GM12878 (cell line): Measurements from ENCODE around the gene RARRES1. TPM values are rescaled to one million over a fixed set of nuclear protein-coding genes. Genes with fewer than 3 reads are reported as not detected.
"Not testable (repeated sequence)": the region's sequence is repeated elsewhere in the genome, so short reads cannot be mapped to it uniquely, and the experiment has no call there.

Experiments
- ATAC-seq: fragments of 200-7000 bp; cut with Tn5 transposase; 3 replicates; pipeline ENCODE4 v1.9.1; 2020; ENCODE audit warnings: mild to moderate bottlenecking, moderate library complexity
- BruUV-seq: library from RNA; stranded (reverse); fragments of 400-500 nt; replicated peaks from 2 replicates; lab custom pipeline; 2021; lab: Mats Ljungman, UMichigan
- CTCF ChIA-PET: fragments of 300-600 bp; sonication (Branson Sonifier 250); formaldehyde crosslinking; extraction: SDS; loops from one replicate; lab custom pipeline; 2021; ENCODE audit warnings: inconsistent platforms; lab: Yijun Ruan, JAX
- POLR2A ChIA-PET: fragments of 350-600 bp; formaldehyde crosslinking; extraction: SDS; loops from one replicate; lab custom pipeline; 2021; ENCODE audit warnings: inconsistent platforms; lab: Charles Lee
- RAD21 ChIA-PET: fragments of 300-600 bp; sonication (Branson Sonifier 250); formaldehyde crosslinking; loops from one replicate; lab custom pipeline; 2023; ENCODE audit warnings: antibody characterized with exemption; ENCODE audit not compliant: unreplicated experiment; lab: Charles Lee
- SMC1A ChIA-PET: fragments of 300-600 bp; sonication (Branson Sonifier 250); formaldehyde crosslinking; loops from one replicate; lab custom pipeline; 2023; ENCODE audit not compliant: unreplicated experiment, uncharacterized antibody; lab: Charles Lee
- DNase-seq: peaks from one replicate; pipeline ENCODE4 v3.0.0-alpha.2; 2011; ENCODE audit warnings: low read depth, low spot score
- FAIRE-seq: peaks from 3 replicates; lab custom pipeline; 2011; peaks lifted over from hg19 to GRCh38; lab: Jason Lieb, UNC
- H2AFZ ChIP-seq: 2 replicates; pipeline ENCODE4 v1.6.0; 2011; ENCODE audit warnings: low read depth, low read length, control low read depth; ENCODE audit not compliant: control insufficient read depth
- H3K27ac ChIP-seq: 2 replicates; pipeline ENCODE4 v1.5.1; 2011; ENCODE audit warnings: control low read depth; ENCODE audit not compliant: control insufficient read depth, insufficient read depth
- H3K27me3 ChIP-seq, 2 experiments: replicated peaks in 1 of 2; 2 replicates each; pipeline versions ENCODE4 v1.6.0 to v1.6.1; 2011; ENCODE audit warnings: low read length in 1 of 2; ENCODE audit not compliant: control insufficient read depth in 2 of 2, insufficient read depth in 2 of 2
- H3K36me3 ChIP-seq, 2 experiments: 2 replicates each; pipeline ENCODE4 v1.5.1; 2011; ENCODE audit warnings: low read length in 1 of 2; ENCODE audit not compliant: control insufficient read depth in 2 of 2, insufficient read depth in 2 of 2
- H3K4me1 ChIP-seq: 2 replicates; pipeline ENCODE4 v1.6.1; 2011; ENCODE audit warnings: mild to moderate bottlenecking, low read length, moderate library complexity, mixed read lengths; ENCODE audit not compliant: control insufficient read depth, insufficient read depth
- H3K4me2 ChIP-seq: 2 replicates; pipeline ENCODE4 v1.6.0; 2011; ENCODE audit warnings: control low read depth; ENCODE audit not compliant: control insufficient read depth, insufficient read depth
- H3K4me3 ChIP-seq: fragments of 200-600 bp; sonication (generic); 2 replicates; pipeline ENCODE4 v1.5.1; 2016
- H3K79me2 ChIP-seq: 2 replicates; pipeline ENCODE4 v1.6.0; 2011; ENCODE audit warnings: low read length; ENCODE audit not compliant: control insufficient read depth, insufficient read depth
- H3K9ac ChIP-seq: 2 replicates; pipeline ENCODE4 v1.8.0; 2011; ENCODE audit warnings: low read length, control low read depth, mixed read lengths; ENCODE audit not compliant: control insufficient read depth, insufficient read depth
- H3K9me3 ChIP-seq: replicated peaks from 3 replicates; pipeline ENCODE4 v1.5.1; 2011; ENCODE audit warnings: mild to moderate bottlenecking, low read length; ENCODE audit not compliant: control insufficient read depth, insufficient read depth
- H4K20me1 ChIP-seq: 2 replicates; pipeline ENCODE4 v1.6.0; 2011; ENCODE audit not compliant: control insufficient read depth, insufficient read depth
- BACH1 ChIP-seq: fragments of 450-650 bp; IDR thresholded peaks from 2 replicates; pipeline ENCODE4 v1.6.1; 2017; ENCODE audit warnings: mild to moderate bottlenecking, borderline replicate concordance
- BCL11A ChIP-seq: IDR thresholded peaks from 2 replicates; pipeline ENCODE4 v1.6.1; 2011; ENCODE audit warnings: low read depth, low read length
- E4F1 ChIP-seq: fragments of 450-650 bp; IDR thresholded peaks from 2 replicates; pipeline ENCODE4 v1.6.1; 2018; ENCODE audit warnings: borderline replicate concordance, mild to moderate bottlenecking; ENCODE audit not compliant: partially characterized antibody
- HSF1 ChIP-seq: fragments of 150-350 bp; IDR thresholded peaks from 2 replicates; pipeline ENCODE4 v1.6.1; 2014; ENCODE audit warnings: mild to moderate bottlenecking, low read depth, low read length
- MEF2B ChIP-seq: fragments of 450-650 bp; IDR thresholded peaks from 2 replicates; pipeline ENCODE4 v1.6.1; 2018; ENCODE audit warnings: mild to moderate bottlenecking, moderate library complexity; ENCODE audit not compliant: partially characterized antibody, poor library complexity, severe bottlenecking
- NFYA ChIP-seq: IDR thresholded peaks from 2 replicates; pipeline ENCODE4 v1.6.1; 2011; ENCODE audit warnings: low read depth, mild to moderate bottlenecking, low read length, improper control_type of control experiment, borderline replicate concordance
- NR2C1 ChIP-seq: fragments of 450-650 bp; IDR thresholded peaks from 2 replicates; pipeline ENCODE4 v1.6.1; 2017; ENCODE audit warnings: antibody characterized with exemption, mild to moderate bottlenecking, moderate library complexity
- SUPT20H ChIP-seq: IDR thresholded peaks from 2 replicates; pipeline ENCODE4 v1.6.1; 2011; ENCODE audit warnings: low read depth, mild to moderate bottlenecking, low read length, moderate library complexity, borderline replicate concordance; ENCODE audit not compliant: control insufficient read depth
- TARDBP ChIP-seq: IDR thresholded peaks from 2 replicates; pipeline ENCODE4 v1.6.1; 2016; ENCODE audit warnings: borderline replicate concordance
- WGBS: methylation state at CpG from one replicate; pipeline ENCODE4 v1.1.6; 2016; ENCODE audit warnings: low lambda C conversion rate; ENCODE audit not compliant: insufficient replicate concordance, insufficient coverage; ENCODE audit errors: missing lambda C conversion rate; 5-methylcytosine and 5-hydroxymethylcytosine counted together
- in situ Hi-C: fragments of 300-500 bp; cut with MboI; formaldehyde crosslinking; loops from 9 replicates; pipeline ENCODE4 v1.14.3; 2018; ENCODE audit warnings: mixed read lengths
- intact Hi-C: fragments of 100-400 bp; cut with micrococcal nuclease; formaldehyde crosslinking; loops from one replicate; pipeline ENCODE4 v1.14.2; 2022; ENCODE audit not compliant: unreplicated experiment
- polyA plus RNA-seq, 11 experiments: library from polyadenylated mRNA; depleted of rRNA in 4 of 11; unstranded in 6 of 11; stranded (reverse) in 5 of 11; fragments of >200 nt; fragmentation: Nextera tagmentation in 4 of 11; fragmentation: Illumina TruSeq in 1 of 11; extraction: Ambion mirVana in 4 of 11; extraction: Trizol in 1 of 11; gene quantifications; 1 replicate in 1 of 11; 2 replicates in 10 of 11; pipeline versions ENCODE4 v1.2.1 to v1.2.3, GENCODE V29; 2011 to 2016; ENCODE audit warnings: inconsistent platforms in 2 of 11, missing spikeins in 2 of 11, low read depth in 1 of 11
- total RNA-seq, 4 experiments: library from RNA; depleted of rRNA in 3 of 4; stranded (reverse); fragments of >200 nt in 3 of 4; fragmentation: Illumina TruSeq in 1 of 4; extraction: Trizol in 1 of 4; gene quantifications; 2 replicates each; pipeline versions ENCODE4 v1.2.1 to v1.2.3, GENCODE V29; 2013 to 2021

Gene RARRES1
- total and polyA plus RNA-seq, 10 of the 15 experiments (the other 5 are each of a cell fraction or from before 2014, with no cell fraction given), result 0.02 to 0.83 (median 0.63) TPM; not detected in 7

- TF ChIP-seq NR2C1, result no peak
- no peak for TF ChIP-seq MEF2B
- TF ChIP-seq BCL11A, result no peak
- TF ChIP-seq TARDBP, result no peak
These were observed 35.6 kb downstream of the RARRES1 start (continued) for GRCh38 chr3:158696618-158697017.

- H3K9me3 ChIP-seq, POLR2A ChIA-PET, H3K79me2 ChIP-seq, H3K36me3 ChIP-seq, H3K4me3 ChIP-seq, RAD21 ChIA-PET, H3K4me2 ChIP-seq, intact Hi-C loops, H4K20me1 ChIP-seq, H3K9ac ChIP-seq, H3K27ac ChIP-seq, H2AFZ ChIP-seq, in situ Hi-C loops, ATAC-seq, H3K4me1 ChIP-seq, H3K27me3 ChIP-seq, BruUV-seq, DNase-seq, FAIRE-seq: not testable (repeated sequence)
- SMC1A ChIA-PET, result interaction anchor here (1.2 to 1.3 kb wide), 2 partner anchors 11 to 26 kb away, joined by 3 to 4 read pairs; no protein-coding TSS in a partner anchor
- CTCF ChIA-PET, result interaction anchor here (1.3 to 1.6 kb wide), 2 partner anchors 34 to 35 kb away, joined by 5 to 6 read pairs; no protein-coding TSS in a partner anchor
- 78% methylated on average over 3 of the region's 3 CpGs for WGBS
These were observed 38.3 kb downstream of the RARRES1 start for GRCh38 chr3:158693866-158694456.

GRCh38 chr3:158685159-158685558 is 47.1 kb downstream of the RARRES1 start:
- Histone ChIP-seq H3K4me3 (no peak overlapping the region), H3K9ac (no peak overlapping the region), H3K9me3 (no peaks in the 10 kb centered on the region), H3K36me3 (peaks cover 0 to 3% of the 10 kb centered on the region in 2 experiments; a peak in 1 of 4 replicates), H3K4me1 (no peaks in the 10 kb centered on the region), H3K27ac (no peak overlapping the region), H2AFZ (no peak overlapping the region), H3K4me2 (no peak overlapping the region), H3K79me2 (no peaks in the 10 kb centered on the region), H3K27me3 (no peaks in the 10 kb centered on the region), H4K20me1 (no peaks in the 10 kb centered on the region)
- ATAC-seq (no peak), DNase-seq (no peak), FAIRE-seq (no peak)
- 86% methylated on average over 2 of the region's 2 CpGs for WGBS
- ChIA-PET SMC1A (no interaction called here), RAD21 (no interaction called here), CTCF (interaction anchor here (1.5 kb wide), 1 partner anchor 26 kb away, joined by 4 read pairs; no protein-coding TSS in a partner anchor), POLR2A (no interaction called here)
- intact Hi-C loops, result no loop called here
- in situ Hi-C loops, result no loop called here
- BruUV-seq, result no TSS peak
- TF ChIP-seq SUPT20H, result no peak
- TF ChIP-seq BACH1, result no peak
- no peak for TF ChIP-seq E4F1
- TF ChIP-seq NFYA, result no peak
- no peak for TF ChIP-seq HSF1
